Body of pancreas (tissue), 4 donors: ENCODE measurements around the gene TAP2.

Source experiments
- CTCF ChIP-seq, 7 experiments: fragments of 450-650 bp in 4 of 7; fragments of 200-600 bp in 3 of 7; sonication (generic) in 3 of 7; IDR thresholded peaks; one replicate each; pipeline ENCODE4 v1.5.1; 2016 to 2019; ENCODE audit warnings: antibody characterized with exemption in 7 of 7
- POLR2A ChIP-seq, 3 donors: fragments of 450-650 bp; IDR thresholded peaks; one replicate each; pipeline ENCODE4 v1.6.1; 2016; ENCODE audit warnings: antibody characterized with exemption in 3 of 3, mild to moderate bottlenecking in 2 of 3

GRCh38 chr6:32855467-32856174 is 17.1 kb upstream of the TAP2 start:
- no peak for TF ChIP-seq CTCF (IDR thresholded peaks at IDR 0.05)
- no peak for TF ChIP-seq POLR2A (IDR thresholded peaks at IDR 0.05)
